Measurements from ENCODE around the gene TENM3.
A peak's percentile ranks its signal among the peaks of the same experiment; 100 is the strongest.

Gene TENM3

GRCh38 chr4:182647646-182648300 is 404.6 kb downstream of the TENM3 start:
- DNase-seq = no peak

- peak in 1 of 2 experiments; percentile 10 for DNase-seq
Measured at GRCh38 chr4:182648766-182649165, 405.6 kb downstream of the TENM3 start.

- no peak for DNase-seq
Measured at GRCh38 chr4:182649698-182650477, 406.7 kb downstream of the TENM3 start.

GRCh38 chr4:182653596-182653995 is 410.4 kb downstream of the TENM3 start:
- no peak for DNase-seq

- DNase-seq = no peak
Measured at GRCh38 chr4:182655340-182655739, 412.1 kb downstream of the TENM3 start.

GRCh38 chr4:182662551-182662950 is 419.3 kb downstream of the TENM3 start:
- peak in 1 of 2 experiments; percentile 15 for DNase-seq

GRCh38 chr4:182671231-182671630 is 428.0 kb downstream of the TENM3 start:
- no peak for DNase-seq

- DNase-seq = no peak
Measured at GRCh38 chr4:182671749-182672148, 428.5 kb downstream of the TENM3 start.

- DNase-seq = no peak
Measured at GRCh38 chr4:182678590-182678989, 435.4 kb downstream of the TENM3 start.

- no peak for DNase-seq
Measured at GRCh38 chr4:182679533-182679932, 436.3 kb downstream of the TENM3 start.

- DNase-seq = no peak
Measured at GRCh38 chr4:182680234-182680653, 437.0 kb downstream of the TENM3 start.

- DNase-seq = no peak
Measured at GRCh38 chr4:182683661-182684060, 440.5 kb downstream of the TENM3 start.

- no peak for DNase-seq
Measured at GRCh38 chr4:182684796-182685195, 441.6 kb downstream of the TENM3 start.

- DNase-seq = no peak
Measured at GRCh38 chr4:182688081-182688480, 444.9 kb downstream of the TENM3 start.

- no peak for DNase-seq
Measured at GRCh38 chr4:182694551-182694950, 451.3 kb downstream of the TENM3 start.

- DNase-seq = no peak
Measured at GRCh38 chr4:182695009-182695408, 451.8 kb downstream of the TENM3 start.

GRCh38 chr4:182695842-182696241 is 452.6 kb downstream of the TENM3 start:
- DNase-seq = no peak

GRCh38 chr4:182697094-182697493 is 453.9 kb downstream of the TENM3 start:
- no peak for DNase-seq

GRCh38 chr4:182698212-182698611 is 455.0 kb downstream of the TENM3 start:
- no peak for DNase-seq

- no peak for DNase-seq
Measured at GRCh38 chr4:182699201-182699600, 456.0 kb downstream of the TENM3 start.

GRCh38 chr4:182699795-182700194 is 456.6 kb downstream of the TENM3 start:
- no peak for DNase-seq

GRCh38 chr4:182700362-182701160 is 457.4 kb downstream of the TENM3 start:
- DNase-seq = no peak

- DNase-seq = no peak
Measured at GRCh38 chr4:182704077-182704476, 460.9 kb downstream of the TENM3 start.

- DNase-seq = no peak
Measured at GRCh38 chr4:182704948-182705347, 461.7 kb downstream of the TENM3 start.

Measured in NCI-H1930 (cell line).